Measurements from ENCODE around the gene VIM. TPM values are rescaled to one million over a fixed set of nuclear protein-coding genes. Genes with fewer than 3 reads are reported as not detected.
A peak's percentile ranks its signal among the peaks of the same experiment; 100 is the strongest.

VIM gene
- total and polyA plus RNA-seq, 10 of the 15 experiments (the other 5 are each of a cell fraction or from before 2014, with no cell fraction given): 44.2 to 287 (median 188) TPM

DNA sequence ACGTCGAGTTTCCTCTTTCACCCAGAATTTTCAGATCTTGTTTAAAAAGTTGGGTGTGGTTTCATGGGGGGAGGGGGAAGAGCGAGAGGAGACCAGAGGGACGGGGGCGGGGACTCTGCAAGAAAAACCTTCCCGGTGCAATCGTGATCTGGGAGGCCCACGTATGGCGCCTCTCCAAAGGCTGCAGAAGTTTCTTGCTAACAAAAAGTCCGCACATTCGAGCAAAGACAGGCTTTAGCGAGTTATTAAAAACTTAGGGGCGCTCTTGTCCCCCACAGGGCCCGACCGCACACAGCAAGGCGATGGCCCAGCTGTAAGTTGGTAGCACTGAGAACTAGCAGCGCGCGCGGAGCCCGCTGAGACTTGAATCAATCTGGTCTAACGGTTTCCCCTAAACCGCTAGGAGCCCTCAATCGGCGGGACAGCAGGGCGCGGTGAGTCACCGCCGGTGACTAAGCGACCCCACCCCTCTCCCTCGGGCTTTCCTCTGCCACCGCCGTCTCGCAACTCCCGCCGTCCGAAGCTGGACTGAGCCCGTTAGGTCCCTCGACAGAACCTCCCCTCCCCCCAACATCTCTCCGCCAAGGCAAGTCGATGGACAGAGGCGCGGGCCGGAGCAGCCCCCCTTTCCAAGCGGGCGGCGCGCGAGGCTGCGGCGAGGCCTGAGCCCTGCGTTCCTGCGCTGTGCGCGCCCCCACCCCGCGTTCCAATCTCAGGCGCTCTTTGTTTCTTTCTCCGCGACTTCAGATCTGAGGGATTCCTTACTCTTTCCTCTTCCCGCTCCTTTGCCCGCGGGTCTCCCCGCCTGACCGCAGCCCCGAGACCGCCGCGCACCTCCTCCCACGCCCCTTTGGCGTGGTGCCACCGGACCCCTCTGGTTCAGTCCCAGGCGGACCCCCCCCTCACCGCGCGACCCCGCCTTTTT is at the start of gene VIM (continued):
- TF ChIP-seq NRF1 (conservative IDR thresholded peaks at IDR 0.05; ENCODE audit: low read depth, low read length) (no peak), ATF7 (IDR thresholded peaks at IDR 0.05; ENCODE audit: low read depth) (0 out of 2 replicates have a peak, but pooled peaks have one; percentile 13), NBN (IDR thresholded peaks at IDR 0.05) (no peak), ZNF217 (IDR thresholded peaks at IDR 0.05) (peak; percentile 56; the same call in 1 of the 2 replicates), IKZF2 (IDR thresholded peaks at IDR 0.05) (no peak), CHD4 (IDR thresholded peaks at IDR 0.05) (no peak), SRF (IDR thresholded peaks at IDR 0.05; ENCODE audit: low read depth in 2 of 2, low read length in 2 of 2) (no peak), MTA3 (IDR thresholded peaks at IDR 0.05; ENCODE audit: borderline replicate concordance, low read length) (0 out of 2 replicates have a peak, but pooled peaks have one; percentile 32)
- TF ChIP-seq, protein P1, sequence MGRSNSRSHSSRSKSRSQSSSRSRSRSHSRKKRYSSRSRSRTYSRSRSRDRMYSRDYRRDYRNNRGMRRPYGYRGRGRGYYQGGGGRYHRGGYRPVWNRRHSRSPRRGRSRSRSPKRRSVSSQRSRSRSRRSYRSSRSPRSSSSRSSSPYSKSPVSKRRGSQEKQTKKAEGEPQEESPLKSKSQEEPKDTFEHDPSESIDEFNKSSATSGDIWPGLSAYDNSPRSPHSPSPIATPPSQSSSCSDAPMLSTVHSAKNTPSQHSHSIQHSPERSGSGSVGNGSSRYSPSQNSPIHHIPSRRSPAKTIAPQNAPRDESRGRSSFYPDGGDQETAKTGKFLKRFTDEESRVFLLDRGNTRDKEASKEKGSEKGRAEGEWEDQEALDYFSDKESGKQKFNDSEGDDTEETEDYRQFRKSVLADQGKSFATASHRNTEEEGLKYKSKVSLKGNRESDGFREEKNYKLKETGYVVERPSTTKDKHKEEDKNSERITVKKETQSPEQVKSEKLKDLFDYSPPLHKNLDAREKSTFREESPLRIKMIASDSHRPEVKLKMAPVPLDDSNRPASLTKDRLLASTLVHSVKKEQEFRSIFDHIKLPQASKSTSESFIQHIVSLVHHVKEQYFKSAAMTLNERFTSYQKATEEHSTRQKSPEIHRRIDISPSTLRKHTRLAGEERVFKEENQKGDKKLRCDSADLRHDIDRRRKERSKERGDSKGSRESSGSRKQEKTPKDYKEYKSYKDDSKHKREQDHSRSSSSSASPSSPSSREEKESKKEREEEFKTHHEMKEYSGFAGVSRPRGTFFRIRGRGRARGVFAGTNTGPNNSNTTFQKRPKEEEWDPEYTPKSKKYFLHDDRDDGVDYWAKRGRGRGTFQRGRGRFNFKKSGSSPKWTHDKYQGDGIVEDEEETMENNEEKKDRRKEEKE (IDR thresholded peaks at IDR 0.05): no peak
- TF ChIP-seq, protein P2, sequence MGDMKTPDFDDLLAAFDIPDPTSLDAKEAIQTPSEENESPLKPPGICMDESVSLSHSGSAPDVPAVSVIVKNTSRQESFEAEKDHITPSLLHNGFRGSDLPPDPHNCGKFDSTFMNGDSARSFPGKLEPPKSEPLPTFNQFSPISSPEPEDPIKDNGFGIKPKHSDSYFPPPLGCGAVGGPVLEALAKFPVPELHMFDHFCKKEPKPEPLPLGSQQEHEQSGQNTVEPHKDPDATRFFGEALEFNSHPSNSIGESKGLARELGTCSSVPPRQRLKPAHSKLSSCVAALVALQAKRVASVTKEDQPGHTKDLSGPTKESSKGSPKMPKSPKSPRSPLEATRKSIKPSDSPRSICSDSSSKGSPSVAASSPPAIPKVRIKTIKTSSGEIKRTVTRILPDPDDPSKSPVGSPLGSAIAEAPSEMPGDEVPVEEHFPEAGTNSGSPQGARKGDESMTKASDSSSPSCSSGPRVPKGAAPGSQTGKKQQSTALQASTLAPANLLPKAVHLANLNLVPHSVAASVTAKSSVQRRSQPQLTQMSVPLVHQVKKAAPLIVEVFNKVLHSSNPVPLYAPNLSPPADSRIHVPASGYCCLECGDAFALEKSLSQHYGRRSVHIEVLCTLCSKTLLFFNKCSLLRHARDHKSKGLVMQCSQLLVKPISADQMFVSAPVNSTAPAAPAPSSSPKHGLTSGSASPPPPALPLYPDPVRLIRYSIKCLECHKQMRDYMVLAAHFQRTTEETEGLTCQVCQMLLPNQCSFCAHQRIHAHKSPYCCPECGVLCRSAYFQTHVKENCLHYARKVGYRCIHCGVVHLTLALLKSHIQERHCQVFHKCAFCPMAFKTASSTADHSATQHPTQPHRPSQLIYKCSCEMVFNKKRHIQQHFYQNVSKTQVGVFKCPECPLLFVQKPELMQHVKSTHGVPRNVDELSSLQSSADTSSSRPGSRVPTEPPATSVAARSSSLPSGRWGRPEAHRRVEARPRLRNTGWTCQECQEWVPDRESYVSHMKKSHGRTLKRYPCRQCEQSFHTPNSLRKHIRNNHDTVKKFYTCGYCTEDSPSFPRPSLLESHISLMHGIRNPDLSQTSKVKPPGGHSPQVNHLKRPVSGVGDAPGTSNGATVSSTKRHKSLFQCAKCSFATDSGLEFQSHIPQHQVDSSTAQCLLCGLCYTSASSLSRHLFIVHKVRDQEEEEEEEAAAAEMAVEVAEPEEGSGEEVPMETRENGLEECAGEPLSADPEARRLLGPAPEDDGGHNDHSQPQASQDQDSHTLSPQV (IDR thresholded peaks at IDR 0.05): no peak
- TF ChIP-seq, protein P3, sequence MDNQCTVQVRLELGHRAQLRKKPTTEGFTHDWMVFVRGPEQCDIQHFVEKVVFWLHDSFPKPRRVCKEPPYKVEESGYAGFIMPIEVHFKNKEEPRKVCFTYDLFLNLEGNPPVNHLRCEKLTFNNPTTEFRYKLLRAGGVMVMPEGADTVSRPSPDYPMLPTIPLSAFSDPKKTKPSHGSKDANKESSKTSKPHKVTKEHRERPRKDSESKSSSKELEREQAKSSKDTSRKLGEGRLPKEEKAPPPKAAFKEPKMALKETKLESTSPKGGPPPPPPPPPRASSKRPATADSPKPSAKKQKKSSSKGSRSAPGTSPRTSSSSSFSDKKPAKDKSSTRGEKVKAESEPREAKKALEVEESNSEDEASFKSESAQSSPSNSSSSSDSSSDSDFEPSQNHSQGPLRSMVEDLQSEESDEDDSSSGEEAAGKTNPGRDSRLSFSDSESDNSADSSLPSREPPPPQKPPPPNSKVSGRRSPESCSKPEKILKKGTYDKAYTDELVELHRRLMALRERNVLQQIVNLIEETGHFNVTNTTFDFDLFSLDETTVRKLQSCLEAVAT (IDR thresholded peaks at IDR 0.05): no peak
- TF ChIP-seq, protein P4, sequence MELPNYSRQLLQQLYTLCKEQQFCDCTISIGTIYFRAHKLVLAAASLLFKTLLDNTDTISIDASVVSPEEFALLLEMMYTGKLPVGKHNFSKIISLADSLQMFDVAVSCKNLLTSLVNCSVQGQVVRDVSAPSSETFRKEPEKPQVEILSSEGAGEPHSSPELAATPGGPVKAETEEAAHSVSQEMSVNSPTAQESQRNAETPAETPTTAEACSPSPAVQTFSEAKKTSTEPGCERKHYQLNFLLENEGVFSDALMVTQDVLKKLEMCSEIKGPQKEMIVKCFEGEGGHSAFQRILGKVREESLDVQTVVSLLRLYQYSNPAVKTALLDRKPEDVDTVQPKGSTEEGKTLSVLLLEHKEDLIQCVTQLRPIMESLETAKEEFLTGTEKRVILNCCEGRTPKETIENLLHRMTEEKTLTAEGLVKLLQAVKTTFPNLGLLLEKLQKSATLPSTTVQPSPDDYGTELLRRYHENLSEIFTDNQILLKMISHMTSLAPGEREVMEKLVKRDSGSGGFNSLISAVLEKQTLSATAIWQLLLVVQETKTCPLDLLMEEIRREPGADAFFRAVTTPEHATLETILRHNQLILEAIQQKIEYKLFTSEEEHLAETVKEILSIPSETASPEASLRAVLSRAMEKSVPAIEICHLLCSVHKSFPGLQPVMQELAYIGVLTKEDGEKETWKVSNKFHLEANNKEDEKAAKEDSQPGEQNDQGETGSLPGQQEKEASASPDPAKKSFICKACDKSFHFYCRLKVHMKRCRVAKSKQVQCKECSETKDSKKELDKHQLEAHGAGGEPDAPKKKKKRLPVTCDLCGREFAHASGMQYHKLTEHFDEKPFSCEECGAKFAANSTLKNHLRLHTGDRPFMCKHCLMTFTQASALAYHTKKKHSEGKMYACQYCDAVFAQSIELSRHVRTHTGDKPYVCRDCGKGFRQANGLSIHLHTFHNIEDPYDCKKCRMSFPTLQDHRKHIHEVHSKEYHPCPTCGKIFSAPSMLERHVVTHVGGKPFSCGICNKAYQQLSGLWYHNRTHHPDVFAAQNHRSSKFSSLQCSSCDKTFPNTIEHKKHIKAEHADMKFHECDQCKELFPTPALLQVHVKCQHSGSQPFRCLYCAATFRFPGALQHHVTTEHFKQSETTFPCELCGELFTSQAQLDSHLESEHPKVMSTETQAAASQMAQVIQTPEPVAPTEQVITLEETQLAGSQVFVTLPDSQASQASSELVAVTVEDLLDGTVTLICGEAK (IDR thresholded peaks at IDR 0.05; ENCODE audit: borderline replicate concordance): no peak
- TF ChIP-seq, protein P5, sequence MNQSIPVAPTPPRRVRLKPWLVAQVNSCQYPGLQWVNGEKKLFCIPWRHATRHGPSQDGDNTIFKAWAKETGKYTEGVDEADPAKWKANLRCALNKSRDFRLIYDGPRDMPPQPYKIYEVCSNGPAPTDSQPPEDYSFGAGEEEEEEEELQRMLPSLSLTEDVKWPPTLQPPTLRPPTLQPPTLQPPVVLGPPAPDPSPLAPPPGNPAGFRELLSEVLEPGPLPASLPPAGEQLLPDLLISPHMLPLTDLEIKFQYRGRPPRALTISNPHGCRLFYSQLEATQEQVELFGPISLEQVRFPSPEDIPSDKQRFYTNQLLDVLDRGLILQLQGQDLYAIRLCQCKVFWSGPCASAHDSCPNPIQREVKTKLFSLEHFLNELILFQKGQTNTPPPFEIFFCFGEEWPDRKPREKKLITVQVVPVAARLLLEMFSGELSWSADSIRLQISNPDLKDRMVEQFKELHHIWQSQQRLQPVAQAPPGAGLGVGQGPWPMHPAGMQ (IDR thresholded peaks at IDR 0.05; ENCODE audit: borderline replicate concordance): no peak
